Measurements from ENCODE around the gene PACS1. TPM values are rescaled to one million over a fixed set of nuclear protein-coding genes. Genes with fewer than 3 reads are reported as not detected.

PACS1 gene
- total and polyA plus RNA-seq, 9 donors: 22.4 to 92.9 (median 73.9) TPM

DNA sequence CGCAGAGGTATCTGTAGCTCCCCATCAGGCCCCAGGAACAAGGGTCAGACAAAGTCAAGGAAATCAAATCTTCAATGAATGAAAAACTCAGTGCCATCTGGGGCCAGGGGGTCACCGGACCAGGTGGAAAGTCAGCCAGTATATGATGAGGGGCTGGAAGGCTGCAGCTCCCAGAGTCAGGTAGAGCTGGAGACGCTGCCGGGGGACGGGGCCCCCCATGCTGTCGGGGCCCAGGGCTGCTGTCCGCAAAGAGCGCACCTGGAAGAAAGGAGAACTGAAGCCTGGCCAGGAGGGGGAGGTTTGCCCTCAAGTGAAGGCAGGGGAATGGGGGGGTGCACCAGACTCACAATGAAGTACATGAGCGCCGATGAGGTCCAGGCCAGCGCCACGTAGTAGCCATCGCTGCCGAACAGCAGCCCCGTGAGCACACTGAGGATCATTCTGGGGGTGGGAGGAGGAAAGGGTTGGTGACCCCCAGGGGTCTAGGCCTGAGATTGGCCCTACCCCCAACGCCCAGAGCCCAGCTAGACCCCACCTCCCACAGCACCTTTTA lies 214.5 kb downstream of the PACS1 start:
- Histone ChIP-seq H3K27me3 (no peaks in the 10 kb centered on the region), H3K4me3 (no peak overlapping the region), H3K4me1 (ENCODE audit: insufficient read depth) (peaks cover 10% of the 10 kb centered on the region), H3K36me3 (no peaks in the 10 kb centered on the region), H3K9me3 (no peaks in the 10 kb centered on the region), H3K27ac (no peak overlapping the region)
- TF ChIP-seq EP300 (IDR thresholded peaks at IDR 0.05) (no peak), POLR2A (IDR thresholded peaks at IDR 0.05) (no peak)
- 89 to 95% (median 90%) methylated on average over 16 of the region's 16 CpGs for whole genome bisulfite sequencing, 3 donors
- intact Hi-C loops (cut with DNase I): loop anchor here in 2 of 4 donors (5.0 to 10.0 kb wide), 3 partner anchors 50 to 67 kb away; partner anchors contain the start of gene RIN1 (in 1 of the 2)
- peak in 1 of 5 donors; percentile 28 for DNase-seq

DNA sequence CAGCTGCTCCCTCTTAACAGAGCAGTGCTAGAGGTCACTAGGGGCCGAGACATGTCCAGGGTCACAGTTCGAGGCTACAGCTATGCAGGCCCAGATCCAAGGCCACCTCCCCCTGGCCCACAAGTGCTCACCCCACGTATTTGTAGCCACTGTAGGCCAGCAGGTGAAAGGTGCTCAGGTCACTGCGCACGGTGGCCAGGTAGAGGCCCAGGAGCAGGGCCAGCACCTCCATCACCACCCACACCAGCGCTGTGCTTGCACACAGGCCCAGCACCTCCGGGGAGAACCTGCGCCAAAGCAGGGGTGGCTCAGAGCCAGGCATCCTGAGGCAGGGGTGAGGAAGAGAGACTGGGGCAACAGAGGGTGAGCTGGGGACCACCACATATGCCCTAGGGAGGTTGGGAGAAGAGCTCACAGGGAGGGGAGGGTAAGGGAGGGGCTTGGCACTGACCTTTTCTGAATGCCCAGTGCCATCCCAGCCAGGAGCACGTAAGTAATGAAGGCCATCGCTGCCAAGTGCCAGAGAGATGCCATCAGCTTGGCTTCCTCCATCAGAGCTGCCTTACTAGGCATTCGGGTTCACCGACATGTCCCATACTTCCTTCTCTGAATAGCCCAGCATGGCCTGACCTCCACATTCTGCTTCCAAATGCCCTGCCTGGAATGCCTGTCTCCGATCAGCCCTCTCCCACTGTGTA lies 215.3 kb downstream of the PACS1 start:
- no peak overlapping the region for H3K4me3 ChIP-seq
- no peak overlapping the region for H3K27ac ChIP-seq
- H3K36me3 ChIP-seq: no peaks in the 10 kb centered on the region
- H3K9me3 ChIP-seq: no peaks in the 10 kb centered on the region
- intact Hi-C loops (cut with DNase I): loop anchor here in 1 of 4 donors (10.0 kb wide), 2 partner anchors 49 to 61 kb away; partner anchors contain the start of gene RIN1
- WGBS, 3 donors: 77 to 86% (median 84%) methylated on average over 13 of the region's 13 CpGs
- H3K4me1 ChIP-seq (ENCODE audit: insufficient read depth): peaks cover 18% of the 10 kb centered on the region
- DNase-seq: peak in 2 of 5 donors; percentile 39 to 51
- TF ChIP-seq, protein P1, sequence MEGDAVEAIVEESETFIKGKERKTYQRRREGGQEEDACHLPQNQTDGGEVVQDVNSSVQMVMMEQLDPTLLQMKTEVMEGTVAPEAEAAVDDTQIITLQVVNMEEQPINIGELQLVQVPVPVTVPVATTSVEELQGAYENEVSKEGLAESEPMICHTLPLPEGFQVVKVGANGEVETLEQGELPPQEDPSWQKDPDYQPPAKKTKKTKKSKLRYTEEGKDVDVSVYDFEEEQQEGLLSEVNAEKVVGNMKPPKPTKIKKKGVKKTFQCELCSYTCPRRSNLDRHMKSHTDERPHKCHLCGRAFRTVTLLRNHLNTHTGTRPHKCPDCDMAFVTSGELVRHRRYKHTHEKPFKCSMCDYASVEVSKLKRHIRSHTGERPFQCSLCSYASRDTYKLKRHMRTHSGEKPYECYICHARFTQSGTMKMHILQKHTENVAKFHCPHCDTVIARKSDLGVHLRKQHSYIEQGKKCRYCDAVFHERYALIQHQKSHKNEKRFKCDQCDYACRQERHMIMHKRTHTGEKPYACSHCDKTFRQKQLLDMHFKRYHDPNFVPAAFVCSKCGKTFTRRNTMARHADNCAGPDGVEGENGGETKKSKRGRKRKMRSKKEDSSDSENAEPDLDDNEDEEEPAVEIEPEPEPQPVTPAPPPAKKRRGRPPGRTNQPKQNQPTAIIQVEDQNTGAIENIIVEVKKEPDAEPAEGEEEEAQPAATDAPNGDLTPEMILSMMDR (IDR thresholded peaks at IDR 0.05): no peak
- TF ChIP-seq POLR2A (IDR thresholded peaks at IDR 0.05): no peak
- no peak for TF ChIP-seq EP300 (IDR thresholded peaks at IDR 0.05)
- no peaks in the 10 kb centered on the region for H3K27me3 ChIP-seq

DNA sequence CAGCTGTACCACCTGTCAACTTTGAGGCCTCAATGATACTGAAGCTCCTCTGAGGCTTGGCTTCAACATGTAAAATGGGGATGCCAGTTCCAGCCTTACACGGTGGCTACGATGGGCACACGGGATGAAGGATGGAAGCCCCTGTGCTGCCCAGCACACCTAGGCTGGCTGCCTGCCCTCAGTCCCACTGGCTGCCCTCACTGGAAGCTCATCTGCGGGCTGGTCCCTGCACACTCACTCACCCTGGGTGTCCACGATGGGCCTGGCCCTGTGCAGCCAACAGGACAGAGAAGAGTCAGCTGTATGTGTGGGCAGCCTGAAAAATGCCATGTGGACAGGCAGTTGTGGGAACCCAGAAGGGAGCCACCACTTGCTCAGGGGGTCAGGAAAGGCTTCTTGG lies 216.6 kb downstream of the PACS1 start:
- Histone ChIP-seq H3K4me1 (ENCODE audit: insufficient read depth) (peaks cover 18% of the 10 kb centered on the region), H3K4me3 (no peak overlapping the region), H3K27me3 (no peaks in the 10 kb centered on the region), H3K36me3 (no peaks in the 10 kb centered on the region), H3K9me3 (no peaks in the 10 kb centered on the region), H3K27ac (no peak overlapping the region)
- intact Hi-C loops (cut with DNase I): loop anchor here in 1 of 4 donors (10.0 kb wide), 2 partner anchors 48 to 62 kb away; partner anchors contain the start of gene RIN1
- WGBS, 3 donors: 72 to 77% (median 73%) methylated on average over 5 of the region's 5 CpGs
- TF ChIP-seq EP300 (IDR thresholded peaks at IDR 0.05) (no peak), POLR2A (IDR thresholded peaks at IDR 0.05) (no peak)
- TF ChIP-seq, protein P1 (IDR thresholded peaks at IDR 0.05): no peak
- peak in 3 of 5 donors; percentile 21 to 42 (median 23) for DNase-seq

DNA sequence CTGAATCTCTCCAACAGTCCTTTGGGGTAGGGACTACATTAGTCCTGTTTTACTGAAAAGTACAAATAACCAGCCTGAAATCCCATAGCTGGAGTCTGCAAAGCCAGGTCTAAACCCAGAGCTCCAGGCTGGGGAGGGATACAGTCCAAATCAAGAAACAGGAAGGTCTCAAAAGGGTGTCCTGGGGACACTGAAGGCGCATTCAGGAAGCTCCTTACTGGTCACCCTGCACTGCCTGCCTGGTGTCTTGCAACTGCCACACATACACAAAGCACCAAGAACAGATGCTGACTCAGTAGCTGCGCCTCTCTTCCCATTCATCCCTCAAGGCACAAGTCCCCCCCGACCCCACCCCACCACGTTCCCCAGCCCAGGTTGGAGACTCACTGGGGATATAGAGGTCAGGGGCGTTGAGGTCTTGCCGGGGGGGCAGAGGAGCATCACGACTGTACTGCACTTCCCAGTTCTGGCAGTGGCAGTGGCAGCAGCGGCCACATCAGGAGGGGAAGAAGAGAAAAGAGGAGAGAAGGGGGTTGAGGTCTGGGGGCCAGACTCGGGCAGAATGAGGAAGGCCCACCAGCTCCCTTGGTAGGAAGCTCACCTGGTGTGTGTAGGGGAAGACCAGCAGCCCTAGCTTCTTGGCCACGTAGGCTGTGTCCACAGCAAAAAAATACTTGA lies 217.3 kb downstream of the PACS1 start:
- intact Hi-C loops (cut with DNase I): loop anchor here in 1 of 4 donors (10.0 kb wide), 2 partner anchors 47 to 63 kb away; partner anchors contain the start of gene RIN1
- DNase-seq: peak in 2 of 5 donors; percentile 23 to 44
- no peak overlapping the region for H3K27ac ChIP-seq

More for the DNA sequence above, 217.3 kb downstream of the PACS1 start:
- H3K4me1 ChIP-seq (ENCODE audit: insufficient read depth): peaks cover 18% of the 10 kb centered on the region
- H3K4me3 ChIP-seq: no peak overlapping the region
- no peak for TF ChIP-seq POLR2A (IDR thresholded peaks at IDR 0.05)
- no peak for TF ChIP-seq EP300 (IDR thresholded peaks at IDR 0.05)
- TF ChIP-seq, protein P1 (IDR thresholded peaks at IDR 0.05): no peak
- H3K9me3 ChIP-seq: no peaks in the 10 kb centered on the region
- WGBS, 3 donors: 67 to 73% (median 68%) methylated on average over 10 of the region's 10 CpGs
- H3K27me3 ChIP-seq: no peaks in the 10 kb centered on the region
- H3K36me3 ChIP-seq: no peaks in the 10 kb centered on the region

Measured in ovary (tissue), 9 donors.